Measurements from ENCODE around the gene POLK.

- TF ChIP-seq POLR2A (IDR thresholded peaks at IDR 0.05; ENCODE audit: low read depth, low read length) (no peak), EZH2 (IDR thresholded peaks at IDR 0.05; ENCODE audit: borderline replicate concordance, low read depth, low read length, severe bottlenecking) (no peak), MYC (IDR thresholded peaks at IDR 0.05; ENCODE audit: low read depth, low read length) (no peak), CTCF (IDR thresholded peaks at IDR 0.05; ENCODE audit: extremely low read depth in 1 of 2, insufficient read depth in 1 of 2, low read depth in 1 of 2, low read length in 2 of 2) (no peak), POLR2AphosphoS5 (IDR thresholded peaks at IDR 0.05; ENCODE audit: insufficient read depth, low read depth, low read length) (no peak), MAX (IDR thresholded peaks at IDR 0.05; ENCODE audit: insufficient read depth, insufficient read length) (no peak), JUN (IDR thresholded peaks at IDR 0.05; ENCODE audit: borderline replicate concordance, insufficient read depth, insufficient read length, low read depth) (no peak)
Observed at GRCh38 chr5:75524071-75524470, 12.4 kb downstream of the POLK start.

Data from endothelial cell of umbilical vein (primary cell).